HepG2 (cell line): Measurements from ENCODE around the gene LCLAT1.

ENCODE experiments used
- CHCHD3 ChIP-seq: sonication (generic); formaldehyde crosslinking; IDR thresholded peaks from 2 replicates; pipeline ENCODE4 v1.8.0; 2022; ENCODE audit warnings: mild to moderate bottlenecking, missing genetic modification reagents, moderate library complexity
- EHMT2 ChIP-seq: fragments of 200-600 bp; sonication (generic); IDR thresholded peaks from 2 replicates; pipeline ENCODE4 v1.7.0; 2017; ENCODE audit warnings: antibody characterized with exemption, low read depth, low read length, borderline replicate concordance
- FOXJ3 ChIP-seq: sonication (generic); formaldehyde crosslinking; IDR thresholded peaks from 2 replicates; pipeline ENCODE4 v1.4.0; 2020; ENCODE audit warnings: missing genetic modification reagents, mild to moderate bottlenecking, borderline replicate concordance
- MAFK ChIP-seq, 2 experiments: IDR thresholded peaks in 1 of 2; conservative IDR thresholded peaks in 1 of 2; 2 replicates each; pipeline ENCODE4 v1.6.1; 2011; ENCODE audit warnings: improper control_type of control experiment in 2 of 2, low read length in 2 of 2
- MEIS2 ChIP-seq: sonication (generic); formaldehyde crosslinking; IDR thresholded peaks from 2 replicates; pipeline ENCODE4 v1.9.0; 2021; ENCODE audit warnings: mild to moderate bottlenecking, missing genetic modification reagents
- POLR2A ChIP-seq, 2 experiments: IDR thresholded peaks; 2 replicates each; pipeline ENCODE4 v1.6.1; 2011; ENCODE audit warnings: low read depth in 2 of 2, low read length in 2 of 2, mild to moderate bottlenecking in 1 of 2, moderate library complexity in 1 of 2; ENCODE audit not compliant: insufficient read depth in 1 of 2
- SMAD9 ChIP-seq: sonication (generic); formaldehyde crosslinking; IDR thresholded peaks from 2 replicates; pipeline ENCODE4 v1.5.1; 2020; ENCODE audit warnings: mild to moderate bottlenecking, missing genetic modification reagents
- TARDBP ChIP-seq: sonication (generic); formaldehyde crosslinking; IDR thresholded peaks from 2 replicates; pipeline ENCODE4 v1.8.0; 2022; ENCODE audit warnings: mild to moderate bottlenecking, missing genetic modification reagents
- YY1 ChIP-seq: IDR thresholded peaks from 2 replicates; pipeline ENCODE4 v1.6.1; 2011; ENCODE audit warnings: low read length, low read depth, moderate library complexity, mild to moderate bottlenecking; ENCODE audit not compliant: insufficient read depth, insufficient replicate concordance
- ZBTB40 ChIP-seq, 2 experiments: fragments of 450-650 bp in 1 of 2; sonication (generic) in 1 of 2; formaldehyde crosslinking in 1 of 2; IDR thresholded peaks; 2 replicates each; pipeline versions ENCODE4 v1.6.1 to v1.8.0; 2016 to 2022; ENCODE audit warnings: antibody characterized with exemption in 1 of 2, mild to moderate bottlenecking in 1 of 2, missing genetic modification reagents in 1 of 2
- ZNF501 ChIP-seq: sonication (generic); formaldehyde crosslinking; IDR thresholded peaks from 2 replicates; pipeline ENCODE4 v1.5.1; 2020; ENCODE audit warnings: mild to moderate bottlenecking, moderate library complexity, missing genetic modification reagents
- TF ChIP-seq, protein P1 (sequence below): IDR thresholded peaks from 2 replicates; pipeline ENCODE4 v1.6.1; 2016; ENCODE audit warnings: missing biosample characterization, missing genetic modification reagents, low read depth
- TF ChIP-seq, protein P2 (sequence below): sonication (generic); formaldehyde crosslinking; IDR thresholded peaks from 2 replicates; pipeline ENCODE4 v1.4.0; 2020; ENCODE audit warnings: missing genetic modification reagents

DNA sequence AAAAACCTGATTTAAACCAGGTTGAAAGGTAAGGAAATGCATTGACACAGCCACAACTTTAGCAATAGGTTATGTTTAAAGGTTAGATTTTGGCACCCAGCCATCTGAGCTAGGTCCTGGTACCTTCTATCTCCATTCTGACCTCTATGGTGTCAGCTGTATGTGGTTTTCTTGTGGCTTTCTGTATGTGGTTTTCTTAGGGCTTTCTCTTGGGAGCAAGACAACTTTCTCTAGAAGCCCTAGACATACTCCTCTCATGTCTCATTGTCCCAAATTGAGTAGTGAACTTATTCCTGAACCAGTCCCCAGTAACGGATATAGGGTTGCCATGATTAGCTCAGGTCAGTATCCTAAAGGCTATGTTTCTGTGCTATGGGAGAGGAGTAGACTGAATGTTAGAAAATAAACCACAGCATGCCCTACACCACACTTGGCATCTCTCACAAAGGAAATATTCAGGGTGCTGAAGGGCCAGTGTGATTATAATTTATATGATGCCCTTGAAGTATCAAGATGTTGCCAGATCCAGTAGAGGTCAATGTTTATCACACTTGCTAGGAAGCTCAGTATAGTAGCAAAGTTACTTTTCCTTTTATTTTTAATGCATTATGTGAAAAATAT, 184.1 kb downstream of the LCLAT1 start:
- TF ChIP-seq SMAD9 (CRISPR knock-in tag) (no peak), FOXJ3 (no peak), EHMT2 (no peak), YY1 (no peak), ZBTB40 (IDR thresholded peaks at IDR 0.05) (no peak), ZBTB40 (CRISPR knock-in tag; IDR thresholded peaks at IDR 0.05) (no peak), CHCHD3 (no peak), MEIS2 (CRISPR knock-in tag) (no peak), MAFK (conservative IDR thresholded peaks at IDR 0.05 in 1 of 2, IDR thresholded peaks at IDR 0.05 in 1 of 2; ENCODE audit: low read length in 2 of 2) (no peak), POLR2A (IDR thresholded peaks at IDR 0.05; ENCODE audit: insufficient read depth in 1 of 2, low read depth in 2 of 2, low read length in 2 of 2) (no peak), TARDBP (CRISPR knock-in tag) (no peak), ZNF501 (CRISPR knock-in tag) (no peak)
- TF ChIP-seq, protein P1, sequence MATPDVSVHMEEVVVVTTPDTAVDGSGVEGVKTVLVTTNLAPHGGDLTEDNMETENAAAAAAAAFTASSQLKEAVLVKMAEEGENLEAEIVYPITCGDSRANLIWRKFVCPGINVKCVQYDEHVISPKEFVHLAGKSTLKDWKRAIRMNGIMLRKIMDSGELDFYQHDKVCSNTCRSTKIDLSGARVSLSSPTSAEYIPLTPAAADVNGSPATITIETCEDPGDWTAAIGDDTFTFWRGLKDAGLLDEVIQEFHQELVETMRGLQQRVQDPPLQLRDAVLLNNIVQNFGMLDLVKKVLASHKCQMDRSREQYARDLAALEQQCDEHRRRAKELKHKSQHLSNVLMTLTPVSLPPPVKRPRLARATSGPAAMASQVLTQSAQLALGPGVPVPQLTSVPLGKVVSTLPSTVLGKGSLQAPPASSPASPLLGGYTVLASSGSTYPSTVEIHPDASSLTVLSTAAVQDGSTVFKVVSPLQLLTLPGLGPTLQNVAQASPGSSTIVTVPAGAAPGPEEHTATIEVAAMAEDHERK (CRISPR knock-in tag) = no peak
- TF ChIP-seq, protein P2, sequence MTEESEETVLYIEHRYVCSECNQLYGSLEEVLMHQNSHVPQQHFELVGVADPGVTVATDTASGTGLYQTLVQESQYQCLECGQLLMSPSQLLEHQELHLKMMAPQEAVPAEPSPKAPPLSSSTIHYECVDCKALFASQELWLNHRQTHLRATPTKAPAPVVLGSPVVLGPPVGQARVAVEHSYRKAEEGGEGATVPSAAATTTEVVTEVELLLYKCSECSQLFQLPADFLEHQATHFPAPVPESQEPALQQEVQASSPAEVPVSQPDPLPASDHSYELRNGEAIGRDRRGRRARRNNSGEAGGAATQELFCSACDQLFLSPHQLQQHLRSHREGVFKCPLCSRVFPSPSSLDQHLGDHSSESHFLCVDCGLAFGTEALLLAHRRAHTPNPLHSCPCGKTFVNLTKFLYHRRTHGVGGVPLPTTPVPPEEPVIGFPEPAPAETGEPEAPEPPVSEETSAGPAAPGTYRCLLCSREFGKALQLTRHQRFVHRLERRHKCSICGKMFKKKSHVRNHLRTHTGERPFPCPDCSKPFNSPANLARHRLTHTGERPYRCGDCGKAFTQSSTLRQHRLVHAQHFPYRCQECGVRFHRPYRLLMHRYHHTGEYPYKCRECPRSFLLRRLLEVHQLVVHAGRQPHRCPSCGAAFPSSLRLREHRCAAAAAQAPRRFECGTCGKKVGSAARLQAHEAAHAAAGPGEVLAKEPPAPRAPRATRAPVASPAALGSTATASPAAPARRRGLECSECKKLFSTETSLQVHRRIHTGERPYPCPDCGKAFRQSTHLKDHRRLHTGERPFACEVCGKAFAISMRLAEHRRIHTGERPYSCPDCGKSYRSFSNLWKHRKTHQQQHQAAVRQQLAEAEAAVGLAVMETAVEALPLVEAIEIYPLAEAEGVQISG (CRISPR knock-in tag) = no peak; the same call in 1 of the 2 replicates
